ENCODE measurements around the gene SWAP70. TPM values are rescaled to one million over a fixed set of nuclear protein-coding genes. Genes with fewer than 3 reads are reported as not detected.

SWAP70 gene
- total and polyA plus RNA-seq, 2 of the 13 experiments (the other 11 are each of a cell fraction or from before 2014, with no cell fraction given), result 4.6 to 8.7 TPM

DNA sequence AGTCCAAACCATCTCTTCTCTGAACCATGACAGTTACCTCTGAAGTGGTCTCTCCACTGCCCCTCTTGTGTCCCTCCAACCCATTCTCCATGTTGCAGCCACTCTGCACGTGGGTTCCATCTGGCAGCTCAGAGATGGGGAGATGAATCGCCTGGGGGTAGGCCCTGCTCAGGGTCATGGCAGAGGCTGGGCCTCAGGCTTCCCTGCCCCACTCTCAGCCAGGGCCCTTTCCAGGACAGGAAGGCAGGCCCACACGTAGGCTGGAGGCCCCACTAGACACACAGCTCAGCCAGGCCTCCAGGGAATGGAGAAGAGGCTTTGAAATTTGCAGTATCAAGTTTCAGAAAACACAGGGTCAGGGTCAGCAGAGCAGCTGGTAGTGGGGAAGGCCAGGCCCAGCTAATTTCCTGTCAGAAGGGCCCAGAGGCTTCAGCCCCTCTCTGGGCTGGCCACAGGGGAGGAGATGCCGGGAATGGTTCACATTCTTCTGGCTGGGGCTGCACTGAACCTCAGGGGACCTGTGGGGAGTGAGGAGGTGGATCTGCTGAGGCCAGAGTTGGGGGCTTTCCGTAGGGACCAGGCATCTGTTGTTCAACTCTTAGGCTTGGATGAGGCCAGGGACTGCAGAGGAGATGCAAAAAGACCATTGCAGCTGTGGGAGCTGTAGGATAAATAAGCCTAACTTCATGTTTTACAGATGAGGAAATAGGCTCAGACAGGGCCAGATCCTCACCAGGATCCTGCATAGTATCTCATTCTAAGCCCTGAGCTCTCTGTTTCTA is 101.6 kb downstream of the SWAP70 start (continued):
- TF ChIP-seq, protein P1, sequence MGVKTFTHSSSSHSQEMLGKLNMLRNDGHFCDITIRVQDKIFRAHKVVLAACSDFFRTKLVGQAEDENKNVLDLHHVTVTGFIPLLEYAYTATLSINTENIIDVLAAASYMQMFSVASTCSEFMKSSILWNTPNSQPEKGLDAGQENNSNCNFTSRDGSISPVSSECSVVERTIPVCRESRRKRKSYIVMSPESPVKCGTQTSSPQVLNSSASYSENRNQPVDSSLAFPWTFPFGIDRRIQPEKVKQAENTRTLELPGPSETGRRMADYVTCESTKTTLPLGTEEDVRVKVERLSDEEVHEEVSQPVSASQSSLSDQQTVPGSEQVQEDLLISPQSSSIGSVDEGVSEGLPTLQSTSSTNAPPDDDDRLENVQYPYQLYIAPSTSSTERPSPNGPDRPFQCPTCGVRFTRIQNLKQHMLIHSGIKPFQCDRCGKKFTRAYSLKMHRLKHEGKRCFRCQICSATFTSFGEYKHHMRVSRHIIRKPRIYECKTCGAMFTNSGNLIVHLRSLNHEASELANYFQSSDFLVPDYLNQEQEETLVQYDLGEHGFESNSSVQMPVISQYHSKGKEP (CRISPR knock-in tag; IDR thresholded peaks at IDR 0.05), result no peak
- TF ChIP-seq ZEB1 (IDR thresholded peaks at IDR 0.05; ENCODE audit: insufficient replicate concordance, low read depth), result no peak
- TF ChIP-seq, protein P2, sequence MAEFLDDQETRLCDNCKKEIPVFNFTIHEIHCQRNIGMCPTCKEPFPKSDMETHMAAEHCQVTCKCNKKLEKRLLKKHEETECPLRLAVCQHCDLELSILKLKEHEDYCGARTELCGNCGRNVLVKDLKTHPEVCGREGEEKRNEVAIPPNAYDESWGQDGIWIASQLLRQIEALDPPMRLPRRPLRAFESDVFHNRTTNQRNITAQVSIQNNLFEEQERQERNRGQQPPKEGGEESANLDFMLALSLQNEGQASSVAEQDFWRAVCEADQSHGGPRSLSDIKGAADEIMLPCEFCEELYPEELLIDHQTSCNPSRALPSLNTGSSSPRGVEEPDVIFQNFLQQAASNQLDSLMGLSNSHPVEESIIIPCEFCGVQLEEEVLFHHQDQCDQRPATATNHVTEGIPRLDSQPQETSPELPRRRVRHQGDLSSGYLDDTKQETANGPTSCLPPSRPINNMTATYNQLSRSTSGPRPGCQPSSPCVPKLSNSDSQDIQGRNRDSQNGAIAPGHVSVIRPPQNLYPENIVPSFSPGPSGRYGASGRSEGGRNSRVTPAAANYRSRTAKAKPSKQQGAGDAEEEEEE (CRISPR knock-in tag; IDR thresholded peaks at IDR 0.05; ENCODE audit: borderline replicate concordance), result no peak
- no peak for TF ChIP-seq NPAS2 (CRISPR knock-in tag; IDR thresholded peaks at IDR 0.05; ENCODE audit: borderline replicate concordance)
- TF ChIP-seq, protein P3, sequence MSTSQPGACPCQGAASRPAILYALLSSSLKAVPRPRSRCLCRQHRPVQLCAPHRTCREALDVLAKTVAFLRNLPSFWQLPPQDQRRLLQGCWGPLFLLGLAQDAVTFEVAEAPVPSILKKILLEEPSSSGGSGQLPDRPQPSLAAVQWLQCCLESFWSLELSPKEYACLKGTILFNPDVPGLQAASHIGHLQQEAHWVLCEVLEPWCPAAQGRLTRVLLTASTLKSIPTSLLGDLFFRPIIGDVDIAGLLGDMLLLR (CRISPR knock-in tag; IDR thresholded peaks at IDR 0.05), result no peak
- TF ChIP-seq PAF1 (CRISPR knock-in tag; IDR thresholded peaks at IDR 0.05), result no peak
- TF ChIP-seq ZNF460 (CRISPR knock-in tag; IDR thresholded peaks at IDR 0.05; ENCODE audit: borderline replicate concordance), result no peak; the same call in 1 of the 2 replicates
- TF ChIP-seq, protein P4, sequence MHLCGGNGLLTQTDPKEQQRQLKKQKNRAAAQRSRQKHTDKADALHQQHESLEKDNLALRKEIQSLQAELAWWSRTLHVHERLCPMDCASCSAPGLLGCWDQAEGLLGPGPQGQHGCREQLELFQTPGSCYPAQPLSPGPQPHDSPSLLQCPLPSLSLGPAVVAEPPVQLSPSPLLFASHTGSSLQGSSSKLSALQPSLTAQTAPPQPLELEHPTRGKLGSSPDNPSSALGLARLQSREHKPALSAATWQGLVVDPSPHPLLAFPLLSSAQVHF (CRISPR knock-in tag; IDR thresholded peaks at IDR 0.05), result no peak
- TF ChIP-seq SRSF9 (IDR thresholded peaks at IDR 0.05; ENCODE audit: borderline replicate concordance, insufficient read depth, low read depth, low read length, poor library complexity, severe bottlenecking), result no peak
- TF ChIP-seq SIX4 (CRISPR knock-in tag; IDR thresholded peaks at IDR 0.05), result peak; percentile 99
- TF ChIP-seq, protein P5, sequence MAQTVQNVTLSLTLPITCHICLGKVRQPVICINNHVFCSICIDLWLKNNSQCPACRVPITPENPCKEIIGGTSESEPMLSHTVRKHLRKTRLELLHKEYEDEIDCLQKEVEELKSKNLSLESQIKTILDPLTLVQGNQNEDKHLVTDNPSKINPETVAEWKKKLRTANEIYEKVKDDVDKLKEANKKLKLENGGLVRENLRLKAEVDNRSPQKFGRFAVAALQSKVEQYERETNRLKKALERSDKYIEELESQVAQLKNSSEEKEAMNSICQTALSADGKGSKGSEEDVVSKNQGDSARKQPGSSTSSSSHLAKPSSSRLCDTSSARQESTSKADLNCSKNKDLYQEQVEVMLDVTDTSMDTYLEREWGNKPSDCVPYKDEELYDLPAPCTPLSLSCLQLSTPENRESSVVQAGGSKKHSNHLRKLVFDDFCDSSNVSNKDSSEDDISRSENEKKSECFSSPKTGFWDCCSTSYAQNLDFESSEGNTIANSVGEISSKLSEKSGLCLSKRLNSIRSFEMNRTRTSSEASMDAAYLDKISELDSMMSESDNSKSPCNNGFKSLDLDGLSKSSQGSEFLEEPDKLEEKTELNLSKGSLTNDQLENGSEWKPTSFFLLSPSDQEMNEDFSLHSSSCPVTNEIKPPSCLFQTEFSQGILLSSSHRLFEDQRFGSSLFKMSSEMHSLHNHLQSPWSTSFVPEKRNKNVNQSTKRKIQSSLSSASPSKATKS (CRISPR knock-in tag; IDR thresholded peaks at IDR 0.05), result no peak
- no peak for TF ChIP-seq ZNF225 (CRISPR knock-in tag; IDR thresholded peaks at IDR 0.05)
- TF ChIP-seq, protein P6, sequence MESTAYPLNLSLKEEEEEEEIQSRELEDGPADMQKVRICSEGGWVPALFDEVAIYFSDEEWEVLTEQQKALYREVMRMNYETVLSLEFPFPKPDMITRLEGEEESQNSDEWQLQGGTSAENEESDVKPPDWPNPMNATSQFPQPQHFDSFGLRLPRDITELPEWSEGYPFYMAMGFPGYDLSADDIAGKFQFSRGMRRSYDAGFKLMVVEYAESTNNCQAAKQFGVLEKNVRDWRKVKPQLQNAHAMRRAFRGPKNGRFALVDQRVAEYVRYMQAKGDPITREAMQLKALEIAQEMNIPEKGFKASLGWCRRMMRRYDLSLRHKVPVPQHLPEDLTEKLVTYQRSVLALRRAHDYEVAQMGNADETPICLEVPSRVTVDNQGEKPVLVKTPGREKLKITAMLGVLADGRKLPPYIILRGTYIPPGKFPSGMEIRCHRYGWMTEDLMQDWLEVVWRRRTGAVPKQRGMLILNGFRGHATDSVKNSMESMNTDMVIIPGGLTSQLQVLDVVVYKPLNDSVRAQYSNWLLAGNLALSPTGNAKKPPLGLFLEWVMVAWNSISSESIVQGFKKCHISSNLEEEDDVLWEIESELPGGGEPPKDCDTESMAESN (CRISPR knock-in tag; conservative IDR thresholded peaks at IDR 0.05), result peak; percentile 82; the same call in 1 of the 2 replicates
- no peak; the same call in 1 of the 2 replicates for TF ChIP-seq RELA (CRISPR knock-in tag; IDR thresholded peaks at IDR 0.05)
- TF ChIP-seq ZNF3 (CRISPR knock-in tag; IDR thresholded peaks at IDR 0.05), result no peak
- TF ChIP-seq FOSL1 (CRISPR knock-in tag; IDR thresholded peaks at IDR 0.05; ENCODE audit: borderline replicate concordance), result no peak
- TF ChIP-seq CBX1 (IDR thresholded peaks at IDR 0.05; ENCODE audit: low read depth), result peak; percentile 32
- peak; percentile 74; the same call in 1 of the 2 replicates for TF ChIP-seq ZNF761 (CRISPR knock-in tag; conservative IDR thresholded peaks at IDR 0.05)
- TF ChIP-seq KDM5B (CRISPR knock-in tag; IDR thresholded peaks at IDR 0.05; ENCODE audit: borderline replicate concordance), result no peak
- no peak for TF ChIP-seq CHD2 (IDR thresholded peaks at IDR 0.05; ENCODE audit: low read depth, low read length)
